CD4-positive, alpha-beta T cell treated with Interleukin-17A for 4 hours (primary cell): Measurements from ENCODE around the gene DSP.

ENCODE experiments used
- DNase-seq: peaks from one replicate; pipeline ENCODE4 v3.0.0-alpha.2; 2020; ENCODE audit warnings: mixed read lengths

Gene DSP

DNA sequence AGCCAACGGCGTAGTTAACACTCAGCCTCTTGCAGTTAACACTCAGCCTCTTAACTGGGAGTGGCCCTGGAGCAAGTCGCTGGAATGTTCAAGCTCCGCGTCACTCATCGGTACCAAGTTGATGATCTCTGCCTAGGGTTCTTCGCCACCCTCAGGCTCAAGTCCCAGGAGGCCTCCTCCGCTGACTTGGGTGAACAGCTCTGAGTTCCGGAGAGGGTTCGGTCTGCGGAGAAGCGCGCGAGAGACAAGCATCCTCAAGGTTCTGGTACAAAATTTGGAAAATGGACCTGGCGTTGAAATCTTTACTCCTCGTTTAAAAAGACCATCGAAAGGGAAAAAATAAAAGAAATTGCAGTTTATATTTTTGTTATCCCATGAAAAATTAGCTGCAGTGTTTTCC, 876 bp upstream of the DSP start:
- no peak for DNase-seq

- peak; percentile 9 for DNase-seq
Observed at GRCh38 chr6:7542065-7542873, 798 bp downstream of the DSP start.

DNA sequence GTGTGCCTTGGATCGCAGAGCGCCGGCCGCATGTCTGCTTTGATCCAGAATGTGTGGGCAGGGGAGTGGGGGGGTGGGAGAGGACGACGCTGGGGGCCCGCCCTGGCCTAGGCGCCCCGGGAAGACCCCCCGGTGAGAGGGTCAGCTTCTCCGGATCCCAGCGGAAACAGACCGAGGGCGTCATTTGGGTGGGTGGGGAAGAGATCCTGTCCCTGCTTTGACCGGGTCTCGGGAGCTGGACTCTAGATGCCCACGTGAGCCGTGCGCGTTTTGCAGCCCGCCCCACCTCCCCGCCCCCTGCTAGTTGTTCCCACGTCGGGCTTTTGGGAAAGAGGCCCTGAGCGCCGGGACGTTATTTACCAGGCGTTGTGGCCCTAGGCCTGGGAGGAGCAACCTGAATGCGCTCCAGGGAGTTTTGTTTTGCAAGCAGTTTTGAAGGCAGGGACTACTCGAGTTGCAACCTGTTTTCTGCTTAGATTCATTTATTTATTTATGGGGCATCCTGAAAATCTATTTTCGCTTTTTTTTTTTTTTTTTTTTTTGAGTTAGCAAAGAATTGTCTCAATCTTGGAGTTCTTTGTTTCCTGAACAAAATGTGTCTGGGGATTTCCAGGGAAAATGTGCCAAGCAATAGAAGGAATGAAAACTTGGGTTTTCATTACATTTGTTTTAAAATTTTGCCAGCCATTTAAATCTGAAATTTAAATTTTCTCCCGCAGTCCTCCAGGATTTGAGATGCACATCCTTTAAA, 1.6 kb downstream of the DSP start:
- DNase-seq: no peak

DNA sequence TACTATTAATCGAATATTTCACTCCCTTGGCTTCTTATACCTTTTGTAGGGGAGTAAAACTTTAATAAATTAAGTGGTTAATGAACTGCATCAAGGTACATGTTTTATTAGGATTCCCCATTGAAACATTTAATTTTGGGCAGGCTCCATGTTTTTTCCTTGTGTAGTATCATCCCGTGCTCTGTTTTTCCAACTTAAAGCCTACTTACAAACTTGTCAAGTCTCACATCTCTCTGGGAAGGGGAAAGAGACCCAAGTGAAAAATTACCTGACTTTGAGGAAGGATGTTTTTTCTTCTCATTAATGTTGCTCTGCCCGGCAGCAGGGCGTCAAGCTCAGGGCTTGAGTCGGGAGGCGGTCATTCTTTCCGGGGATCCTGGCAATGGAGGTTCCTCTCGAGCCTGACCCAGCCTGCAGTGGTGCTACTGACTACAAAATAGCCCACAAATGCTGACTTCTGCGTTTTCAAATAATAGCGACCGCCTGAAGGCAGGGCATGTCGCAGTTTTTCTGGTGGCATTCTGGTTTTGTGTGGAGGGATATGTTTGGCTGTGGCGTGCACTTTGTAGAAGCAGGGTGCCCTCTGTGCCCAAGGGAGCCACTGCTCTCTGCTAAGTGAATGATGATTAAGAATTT, 2.4 kb downstream of the DSP start:
- no peak for DNase-seq

- no peak for DNase-seq
Observed at GRCh38 chr6:7544597-7544996, 3.1 kb downstream of the DSP start.

- no peak for DNase-seq
Observed at GRCh38 chr6:7545316-7546019, 4.0 kb downstream of the DSP start.

GRCh38 chr6:7546020-7546369, 4.5 kb downstream of the DSP start:
- DNase-seq: no peak

DNA sequence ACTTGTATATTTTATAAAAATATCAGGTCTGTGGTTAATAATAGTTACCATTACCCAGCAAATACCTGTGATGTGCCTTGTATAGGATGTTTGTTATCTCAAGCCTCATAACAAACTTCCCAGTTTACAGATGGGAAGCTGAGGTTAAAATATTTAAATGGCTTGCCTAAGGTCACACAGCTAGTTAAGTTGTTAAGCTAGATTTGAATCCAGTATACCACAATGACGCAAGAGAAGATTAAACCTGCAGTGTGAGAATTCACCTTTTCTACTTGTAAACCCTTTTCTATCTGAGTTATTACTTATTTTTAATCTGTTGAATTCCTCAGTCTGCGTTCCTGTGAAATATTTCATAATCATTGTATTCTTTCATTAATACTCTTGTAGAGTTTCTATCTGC, 4.9 kb downstream of the DSP start:
- DNase-seq: no peak

- DNase-seq: no peak
Observed at GRCh38 chr6:7546896-7547295, 5.4 kb downstream of the DSP start.

DNA sequence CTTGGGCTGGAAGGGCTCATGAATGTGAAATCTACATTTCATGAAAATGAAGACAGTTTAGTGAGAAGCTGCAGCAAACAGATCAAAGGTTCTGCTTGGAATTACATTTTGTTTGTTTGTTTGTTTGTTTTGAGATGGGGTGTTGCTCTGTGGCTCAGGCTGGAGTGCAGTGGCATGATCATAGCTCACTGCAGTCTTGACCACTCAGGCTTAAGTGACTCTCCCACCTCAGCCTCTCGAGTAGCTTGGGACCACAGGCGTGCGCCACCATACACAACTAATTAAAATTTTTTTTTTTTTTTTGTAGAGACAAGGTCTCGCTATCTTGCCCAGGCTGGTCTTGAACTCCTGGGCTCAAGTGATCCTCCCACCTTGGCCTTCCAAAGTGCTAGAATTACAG, 5.8 kb downstream of the DSP start:
- DNase-seq: no peak

DNA sequence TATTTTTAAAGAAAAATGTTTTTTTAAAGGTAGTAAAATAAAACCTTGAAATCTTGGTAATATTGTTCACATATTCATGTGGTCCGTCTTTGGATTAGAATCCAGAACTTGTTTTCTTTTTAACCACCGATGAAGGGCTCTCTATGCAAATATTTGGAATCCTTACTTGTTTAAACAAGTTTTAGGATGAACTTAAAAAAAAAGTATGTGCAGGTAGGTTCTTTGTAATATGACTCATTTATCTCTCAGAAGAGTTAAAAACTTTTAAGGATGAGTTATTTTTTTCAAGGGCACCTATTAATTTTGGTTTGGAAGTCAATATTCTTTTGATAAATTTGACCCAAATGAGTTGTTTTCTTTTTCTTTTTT, 8.9 kb downstream of the DSP start:
- DNase-seq: no peak

GRCh38 chr6:7554533-7555275, 13.2 kb downstream of the DSP start:
- DNase-seq: no peak

DNA sequence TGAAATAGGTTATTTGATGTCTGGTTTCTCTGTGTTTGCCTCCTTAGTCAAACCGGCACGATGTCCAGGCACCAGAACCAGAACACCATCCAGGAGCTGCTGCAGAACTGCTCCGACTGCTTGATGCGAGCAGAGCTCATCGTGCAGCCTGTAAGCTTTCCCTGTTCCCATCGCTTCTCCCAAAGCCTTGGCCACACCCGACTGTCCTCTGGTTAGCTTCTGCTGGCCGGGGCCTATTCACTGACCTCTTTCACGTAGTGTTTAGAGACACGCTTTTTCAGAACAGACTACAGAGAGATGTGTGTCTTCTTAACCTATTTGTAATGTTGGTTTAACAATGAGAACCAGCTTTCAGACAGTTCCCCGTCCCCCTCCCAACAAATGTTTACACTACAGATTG, 14.2 kb downstream of the DSP start:
- DNase-seq: no peak

DNA sequence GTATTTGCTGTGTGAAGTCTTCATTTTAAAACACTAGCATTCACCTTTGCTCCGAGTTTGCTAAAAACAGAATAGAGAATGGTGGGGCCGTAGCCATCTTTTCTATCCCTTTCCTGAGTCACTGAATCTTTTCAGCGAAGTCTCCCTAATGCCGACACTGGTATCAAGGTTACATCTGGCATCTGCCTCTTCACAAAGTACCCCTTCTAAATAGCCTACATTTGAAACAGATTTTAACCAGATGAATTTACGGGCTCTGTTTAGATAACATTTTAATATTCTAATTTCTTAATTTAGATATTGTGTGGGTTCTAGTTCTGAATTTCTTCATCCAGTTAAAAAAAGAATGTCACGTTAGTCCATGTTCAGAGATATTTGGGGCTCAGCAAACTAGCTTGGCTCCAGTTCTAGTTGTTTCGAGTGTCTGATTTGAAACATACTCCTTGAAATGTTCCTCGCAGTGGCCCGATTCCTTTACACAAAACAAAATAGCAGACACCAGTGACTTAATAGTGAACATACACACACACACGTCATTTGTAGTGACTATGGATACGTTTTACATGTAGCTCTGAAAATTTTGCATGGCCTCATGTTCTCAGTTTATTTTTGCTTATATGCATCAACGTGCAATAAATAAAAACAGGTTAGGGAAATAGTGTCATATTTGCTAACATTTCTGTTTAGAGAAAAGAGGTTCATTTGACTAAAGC, 15.1 kb downstream of the DSP start:
- no peak for DNase-seq

- DNase-seq: no peak
Observed at GRCh38 chr6:7557652-7558051, 16.2 kb downstream of the DSP start.

DNA sequence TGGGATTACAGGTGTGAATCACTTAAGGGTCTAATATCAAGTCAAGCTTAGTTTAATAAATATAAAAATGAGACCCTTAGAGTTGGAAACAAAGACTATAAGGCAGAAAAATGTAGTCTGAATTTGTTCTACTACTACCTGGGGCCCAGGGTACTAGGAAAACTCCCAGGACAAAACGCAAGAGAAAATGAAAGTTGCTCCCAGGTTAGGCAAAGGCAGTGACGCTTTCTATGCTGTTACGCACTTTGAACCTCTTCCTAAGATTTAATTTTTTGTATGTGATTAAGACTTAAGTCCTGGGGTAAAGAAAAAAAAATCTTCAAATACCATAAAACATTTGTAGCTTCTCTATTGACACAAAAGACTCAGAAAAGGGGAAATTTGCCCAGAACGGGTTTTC, 17.3 kb downstream of the DSP start:
- no peak for DNase-seq

DNA sequence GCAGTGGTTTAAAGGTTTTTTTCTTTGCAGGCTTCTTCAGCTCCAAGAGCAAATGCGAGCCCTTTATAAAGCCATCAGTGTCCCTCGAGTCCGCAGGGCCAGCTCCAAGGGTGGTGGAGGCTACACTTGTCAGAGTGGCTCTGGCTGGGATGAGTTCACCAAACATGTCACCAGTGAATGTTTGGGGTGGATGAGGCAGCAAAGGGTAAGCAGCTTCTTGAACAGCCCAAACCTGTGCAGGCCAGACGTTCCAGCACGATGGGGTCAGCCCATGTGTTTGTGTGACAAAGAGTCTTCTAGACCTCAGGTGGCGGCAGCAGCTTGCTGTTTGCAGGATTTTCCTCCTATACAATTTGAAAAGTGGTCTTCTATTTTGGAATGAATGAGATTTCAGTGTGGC, 17.7 kb downstream of the DSP start:
- no peak for DNase-seq

DNA sequence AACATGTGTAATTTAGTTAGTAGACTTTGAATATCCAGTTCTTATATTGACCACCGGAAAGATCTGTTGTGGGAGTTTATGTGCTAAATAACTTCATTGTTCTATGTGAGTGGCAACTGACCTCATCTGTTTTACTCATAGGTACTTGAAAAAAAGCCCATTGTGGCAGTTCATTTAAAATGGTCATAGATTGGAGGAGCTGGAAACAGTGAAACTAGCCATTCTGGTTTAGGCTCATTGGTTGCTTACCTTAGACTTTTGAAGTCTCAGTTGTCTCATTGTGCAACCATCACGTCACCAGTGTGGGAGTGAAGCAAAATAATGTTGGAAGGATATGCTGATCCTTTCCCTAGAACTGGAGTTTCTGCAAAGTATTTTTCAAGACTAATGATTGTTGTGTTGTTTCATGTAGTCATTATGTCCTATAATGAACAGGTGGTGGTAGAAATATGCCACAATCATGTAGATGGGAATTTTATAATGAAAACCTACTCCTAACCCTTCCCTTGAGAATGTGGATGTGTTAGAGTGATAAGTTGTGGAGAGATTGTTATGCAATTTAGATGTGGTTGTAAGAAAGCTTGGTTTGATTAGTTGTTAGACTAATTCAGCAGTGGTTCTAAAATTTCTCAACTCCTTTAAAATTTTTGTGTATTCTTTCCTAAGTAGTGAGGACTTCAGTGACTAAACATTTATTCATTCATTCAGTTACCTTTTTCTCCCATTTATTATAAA, 18.3 kb downstream of the DSP start:
- DNase-seq: no peak

DNA sequence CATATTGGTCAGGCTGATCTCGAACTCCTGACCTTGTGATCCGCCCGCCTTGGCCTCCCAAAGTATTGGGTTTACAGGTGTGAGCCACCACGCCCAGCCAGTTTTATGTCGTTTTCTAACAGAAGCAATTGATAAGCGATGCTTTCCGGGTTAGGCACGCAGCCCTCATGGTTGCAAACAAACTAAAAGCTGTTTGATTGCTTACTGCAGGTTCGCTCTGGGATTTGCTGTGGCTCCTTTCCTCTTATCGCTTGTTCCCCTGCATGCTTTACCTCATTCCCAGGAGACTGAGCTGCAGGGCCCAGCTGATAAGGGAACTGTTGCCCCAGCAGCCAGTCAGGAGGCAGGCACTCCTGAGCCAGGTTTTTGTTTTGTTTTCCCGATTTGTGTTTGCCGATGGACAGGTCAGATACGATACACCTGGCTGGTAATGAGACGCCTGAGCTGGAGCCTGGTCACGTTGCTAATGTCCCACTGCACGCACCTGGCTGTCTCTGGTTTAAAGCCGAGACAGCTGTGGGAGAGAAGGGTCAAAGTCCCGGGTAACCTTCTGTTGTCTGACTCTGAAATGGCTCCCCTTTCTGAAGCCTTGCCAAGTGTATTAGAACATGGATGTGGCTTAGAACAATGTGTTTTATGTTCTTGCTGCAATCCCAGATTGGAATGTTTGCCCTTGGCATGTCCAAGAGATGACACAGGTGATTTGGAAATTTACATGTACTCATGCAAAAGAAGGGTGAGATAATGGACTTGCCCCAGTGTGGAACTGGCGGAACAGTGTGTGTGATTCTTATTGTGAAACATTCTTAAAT, 19.9 kb downstream of the DSP start:
- no peak for DNase-seq

DNA sequence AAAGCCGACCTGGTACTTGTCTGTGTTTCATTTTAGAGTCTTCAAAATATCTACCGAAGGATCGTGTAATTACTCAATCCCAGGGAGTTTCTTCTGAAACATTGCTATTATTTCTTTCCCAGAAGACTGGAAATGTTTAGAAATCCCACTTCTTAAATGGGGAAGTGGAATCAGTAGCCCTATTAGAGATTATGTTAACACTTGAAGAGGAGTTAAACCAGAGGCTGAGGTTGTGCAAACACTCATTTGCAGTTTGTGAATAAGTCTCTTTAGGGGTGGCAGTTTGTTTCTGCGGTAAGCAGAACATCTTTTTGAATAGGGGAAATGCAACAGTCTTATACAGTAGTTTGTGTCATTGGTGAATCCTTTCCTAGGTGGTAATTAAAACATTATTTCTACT, 21.3 kb downstream of the DSP start:
- no peak for DNase-seq

- DNase-seq: no peak
Observed at GRCh38 chr6:7566107-7566506, 24.6 kb downstream of the DSP start.
